ENCODE results near the gene GABRB1.

GABRB1 gene

DNA sequence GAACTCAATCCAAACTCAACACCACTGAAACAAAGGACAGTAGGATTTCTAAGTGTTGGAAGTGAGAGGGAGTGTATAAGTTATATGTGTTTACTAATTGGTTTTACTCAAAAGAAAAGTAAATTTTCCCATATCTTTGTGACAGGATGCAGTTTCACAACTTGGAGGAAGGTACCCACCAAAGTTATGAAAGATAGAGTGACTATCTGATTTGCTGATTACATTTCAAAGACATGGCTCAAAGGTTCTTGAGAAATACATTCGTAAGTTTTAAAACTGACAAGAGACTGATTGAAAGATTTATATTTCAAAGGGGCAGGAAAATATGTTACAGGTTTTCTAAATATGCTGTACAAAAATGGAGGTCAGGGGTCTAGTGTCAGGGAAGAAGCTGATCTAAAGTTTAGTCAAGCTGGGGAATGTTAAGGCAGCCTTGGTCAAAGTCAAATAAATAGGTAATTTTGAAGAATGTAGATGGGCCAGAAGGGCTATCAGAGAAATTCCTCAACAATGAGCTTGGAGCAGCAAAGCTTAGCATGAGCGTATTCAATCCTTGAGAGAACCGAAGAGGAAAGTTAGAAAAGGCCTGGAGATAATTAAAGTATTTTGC is 441.9 kb downstream of the GABRB1 start:
- Mint-ChIP-seq H3K27ac (no peak overlapping the region), H3K27me3 (ENCODE audit: low read depth, poor library complexity) (no peaks in the 10 kb centered on the region), H3K4me3 (no peak overlapping the region), H3K36me3 (ENCODE audit: low read depth) (no peaks in the 10 kb centered on the region), H3K4me1 (peaks cover 12% of the 10 kb centered on the region), H3K9me3 (no peaks in the 10 kb centered on the region)
- TF ChIP-seq, protein P1, sequence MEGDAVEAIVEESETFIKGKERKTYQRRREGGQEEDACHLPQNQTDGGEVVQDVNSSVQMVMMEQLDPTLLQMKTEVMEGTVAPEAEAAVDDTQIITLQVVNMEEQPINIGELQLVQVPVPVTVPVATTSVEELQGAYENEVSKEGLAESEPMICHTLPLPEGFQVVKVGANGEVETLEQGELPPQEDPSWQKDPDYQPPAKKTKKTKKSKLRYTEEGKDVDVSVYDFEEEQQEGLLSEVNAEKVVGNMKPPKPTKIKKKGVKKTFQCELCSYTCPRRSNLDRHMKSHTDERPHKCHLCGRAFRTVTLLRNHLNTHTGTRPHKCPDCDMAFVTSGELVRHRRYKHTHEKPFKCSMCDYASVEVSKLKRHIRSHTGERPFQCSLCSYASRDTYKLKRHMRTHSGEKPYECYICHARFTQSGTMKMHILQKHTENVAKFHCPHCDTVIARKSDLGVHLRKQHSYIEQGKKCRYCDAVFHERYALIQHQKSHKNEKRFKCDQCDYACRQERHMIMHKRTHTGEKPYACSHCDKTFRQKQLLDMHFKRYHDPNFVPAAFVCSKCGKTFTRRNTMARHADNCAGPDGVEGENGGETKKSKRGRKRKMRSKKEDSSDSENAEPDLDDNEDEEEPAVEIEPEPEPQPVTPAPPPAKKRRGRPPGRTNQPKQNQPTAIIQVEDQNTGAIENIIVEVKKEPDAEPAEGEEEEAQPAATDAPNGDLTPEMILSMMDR (IDR thresholded peaks at IDR 0.05) = no peak
- no peak for DNase-seq

DNA sequence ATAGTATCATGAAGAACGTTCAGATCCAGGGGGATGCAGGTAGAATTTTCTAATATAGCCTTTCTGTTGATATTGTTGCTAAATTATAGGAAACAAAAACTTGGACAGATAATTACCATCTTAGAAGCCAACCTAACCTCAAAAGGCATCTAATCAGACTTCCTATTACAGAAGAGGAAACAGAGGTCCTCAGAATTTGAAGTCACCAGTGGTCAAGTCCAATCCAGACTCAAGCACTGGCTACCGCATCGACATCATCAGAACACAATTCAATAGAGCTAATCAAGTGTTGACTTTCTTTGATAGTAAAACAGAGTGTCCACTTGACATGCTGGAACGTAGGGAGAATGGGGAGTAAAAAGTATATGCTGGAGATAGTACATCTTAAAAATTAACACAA is 443.4 kb downstream of the GABRB1 start:
- no peaks in the 10 kb centered on the region for H3K36me3 Mint-ChIP-seq (ENCODE audit: low read depth)
- H3K4me3 Mint-ChIP-seq = no peak overlapping the region
- H3K27ac Mint-ChIP-seq = no peak overlapping the region
- H3K9me3 Mint-ChIP-seq = no peaks in the 10 kb centered on the region
- TF ChIP-seq, protein P1 (IDR thresholded peaks at IDR 0.05) = no peak
- peaks cover 12% of the 10 kb centered on the region for H3K4me1 Mint-ChIP-seq
- DNase-seq = no peak
- H3K27me3 Mint-ChIP-seq (ENCODE audit: low read depth, poor library complexity) = no peaks in the 10 kb centered on the region

DNA sequence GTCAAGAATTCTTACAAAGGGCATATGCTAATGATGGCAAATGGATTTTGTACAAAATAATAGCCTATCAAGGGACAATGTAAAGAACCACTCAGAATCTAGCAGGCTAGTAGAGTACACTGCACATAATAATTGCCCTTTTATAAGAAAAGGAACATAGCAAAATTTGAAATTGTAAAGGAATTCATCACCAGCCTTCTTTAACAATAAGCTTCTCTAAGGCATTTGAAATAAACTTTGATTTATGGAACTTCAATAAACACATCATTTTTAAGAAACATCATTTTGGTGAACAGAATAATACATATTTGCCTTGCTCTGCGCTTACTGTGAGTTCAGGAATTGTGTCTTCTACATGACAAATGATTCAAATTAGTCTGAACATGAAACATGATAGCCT is 444.0 kb downstream of the GABRB1 start:
- peaks cover 12% of the 10 kb centered on the region for H3K4me1 Mint-ChIP-seq
- no peaks in the 10 kb centered on the region for H3K36me3 Mint-ChIP-seq (ENCODE audit: low read depth)
- no peaks in the 10 kb centered on the region for H3K27me3 Mint-ChIP-seq (ENCODE audit: low read depth, poor library complexity)
- TF ChIP-seq, protein P1 (IDR thresholded peaks at IDR 0.05) = no peak
- H3K9me3 Mint-ChIP-seq = no peaks in the 10 kb centered on the region
- H3K27ac Mint-ChIP-seq = no peak overlapping the region
- DNase-seq = no peak
- no peak overlapping the region for H3K4me3 Mint-ChIP-seq

All from nephron progenitor cell (in vitro differentiated cells).